GM19025 (cell line): ENCODE results near the gene PCDHGA5.
"Not testable (repeated sequence)": the region's sequence is repeated elsewhere in the genome, so short reads cannot be mapped to it uniquely, and the experiment has no call there.

Source experiments
- ATAC-seq: cut with Tn5 transposase; IDR thresholded peaks from one replicate; pipeline ENCODE4 v1.9.1; 2021; ENCODE audit warnings: mild to moderate bottlenecking, low read depth, moderate library complexity; ENCODE audit not compliant: unreplicated experiment

The PCDHGA5 gene

GRCh38 chr5:141383345-141383744, 19.4 kb downstream of the PCDHGA5 start:
- no peak for ATAC-seq

- no peak for ATAC-seq
Observed at GRCh38 chr5:141384471-141385267, 20.7 kb downstream of the PCDHGA5 start.

GRCh38 chr5:141387557-141388311, 23.8 kb downstream of the PCDHGA5 start, which contains the start of gene PCDHGB4:
Gene PCDHGB4, plus strand, starts transcription at chr5:141387698. Its CDS starts 187 bp downstream, at chr5:141387885.
- not testable (repeated sequence) for ATAC-seq

GRCh38 chr5:141388661-141389060, 24.7 kb downstream of the PCDHGA5 start:
- no peak for ATAC-seq

- ATAC-seq = no peak
Observed at GRCh38 chr5:141389153-141390042, 25.4 kb downstream of the PCDHGA5 start.

- ATAC-seq = no peak
Observed at GRCh38 chr5:141392429-141393198, 28.7 kb downstream of the PCDHGA5 start, which contains the start of gene PCDHGA8. Gene PCDHGA8, plus strand, starts transcription at chr5:141392633. Its CDS starts 181 bp downstream, at chr5:141392814.

- ATAC-seq = no peak
Observed at GRCh38 chr5:141393267-141393666, 29.3 kb downstream of the PCDHGA5 start.

GRCh38 chr5:141394401-141395187, 30.6 kb downstream of the PCDHGA5 start:
- not testable (repeated sequence) for ATAC-seq

GRCh38 chr5:141397756-141398551, 34.0 kb downstream of the PCDHGA5 start, which contains the start of gene PCDHGB5:
Gene PCDHGB5, plus strand, starts transcription at chr5:141397947. Its CDS starts 181 bp downstream, at chr5:141398128.
- ATAC-seq = peak; percentile 93

GRCh38 chr5:141398608-141399007, 34.6 kb downstream of the PCDHGA5 start:
- no peak for ATAC-seq

- ATAC-seq = no peak
Observed at GRCh38 chr5:141399555-141400258, 35.7 kb downstream of the PCDHGA5 start.

- no peak for ATAC-seq
Observed at GRCh38 chr5:141402553-141403243, 38.7 kb downstream of the PCDHGA5 start, which contains the start of gene PCDHGA9. Gene PCDHGA9, plus strand, starts transcription at chr5:141402778. Its CDS starts 175 bp downstream, at chr5:141402953.

GRCh38 chr5:141403387-141403786, 39.4 kb downstream of the PCDHGA5 start:
- no peak for ATAC-seq

- ATAC-seq = peak; percentile 90
Observed at GRCh38 chr5:141407790-141408505, 44.0 kb downstream of the PCDHGA5 start, which contains the start of gene PCDHGB6. Gene PCDHGB6, plus strand, starts transcription at chr5:141408021. Its CDS starts 182 bp downstream, at chr5:141408203.

GRCh38 chr5:141409598-141410306, 45.8 kb downstream of the PCDHGA5 start:
- no peak for ATAC-seq
